Lung (tissue), 12 donors: ENCODE measurements around the gene BTBD16. TPM values are rescaled to one million over a fixed set of nuclear protein-coding genes. Genes with fewer than 3 reads are reported as not detected.
A peak's percentile ranks its signal among the peaks of the same experiment; 100 is the strongest.

Source experiments
- ATAC-seq: fragments of 200-7000 bp; cut with Tn5 transposase; one replicate; pipeline ENCODE4 v1.9.1; 2020; ENCODE audit warnings: moderate number of reproducible peaks; ENCODE audit not compliant: insufficient read depth, low FRiP score
- DNase-seq, 3 donors: peaks; one replicate each; pipeline ENCODE4 v3.0.0-alpha.2; 2013 to 2017
- H3K27ac ChIP-seq, 2 donors: one replicate each; pipeline ENCODE4 v1.5.1; 2013; ENCODE audit warnings: mild to moderate bottlenecking in 2 of 2, moderate library complexity in 2 of 2, control low read depth in 1 of 2, inconsistent platforms in 1 of 2, low read depth in 1 of 2, low read length in 1 of 2
- H3K27me3 ChIP-seq, 3 donors: one replicate each; pipeline ENCODE4 v1.5.1; 2013; ENCODE audit warnings: low read length in 2 of 3; ENCODE audit not compliant: control insufficient read depth in 3 of 3, insufficient read depth in 3 of 3
- H3K36me3 ChIP-seq, 4 donors: one replicate each; pipeline ENCODE4 v1.5.1; 2013; ENCODE audit warnings: low read length in 4 of 4, mild to moderate bottlenecking in 1 of 4, moderate library complexity in 1 of 4; ENCODE audit not compliant: control insufficient read depth in 4 of 4, insufficient read depth in 4 of 4
- H3K4me1 ChIP-seq, 5 donors: one replicate each; pipeline ENCODE4 v1.5.1; 2013; ENCODE audit warnings: low read length in 5 of 5, mild to moderate bottlenecking in 2 of 5, moderate library complexity in 1 of 5; ENCODE audit not compliant: control insufficient read depth in 5 of 5, insufficient read depth in 5 of 5
- H3K4me3 ChIP-seq: one replicate; pipeline ENCODE4 v1.5.1; 2013; ENCODE audit warnings: mild to moderate bottlenecking, control low read depth, moderate library complexity
- H3K9ac ChIP-seq, 2 donors: one replicate each; pipeline ENCODE4 v1.5.1; 2013; ENCODE audit warnings: low read length in 2 of 2, control low read depth in 1 of 2; ENCODE audit not compliant: insufficient read depth in 1 of 2
- H3K9me3 ChIP-seq, 4 donors: one replicate each; pipeline ENCODE4 v1.5.1; 2013; ENCODE audit warnings: low read length in 3 of 4, mild to moderate bottlenecking in 1 of 4, moderate library complexity in 1 of 4; ENCODE audit not compliant: control insufficient read depth in 4 of 4, insufficient read depth in 3 of 4
- CTCF ChIP-seq: IDR thresholded peaks from 2 replicates; pipeline ENCODE4 v1.5.1; 2012; ENCODE audit warnings: mild to moderate bottlenecking; ENCODE audit errors: control extremely low read depth, extremely low read depth
- WGBS, 2 donors: extraction: QIAGEN DNeasy Blood & Tissue Kit; methylation state at CpG; one replicate each; pipeline ENCODE4 v1.1.7; 2013; 5-methylcytosine and 5-hydroxymethylcytosine counted together
- polyA plus RNA-seq, 2 donors: library from polyadenylated mRNA; stranded (reverse); fragments of 200-250 nt; gene quantifications; one replicate each; pipeline ENCODE4 v1.2.1, GENCODE V29; 2013
- total RNA-seq, 2 donors: library from RNA; depleted of rRNA in 1 of 2; stranded (reverse); fragments of >200 nt in 1 of 2; gene quantifications; one replicate each; pipeline ENCODE4 v1.2.1, GENCODE V29; 2014 to 2021
- donor health status: control.
- donor health status: control.
- donor health status: Bipolar disorder and iron deficiency.
- donor health status: healthy.
- donor health status: DM: yes; HTN: yes; CAD: no.

The BTBD16 gene
- total and polyA plus RNA-seq, 4 donors: 0.03 to 0.73 (median 0.67) TPM; not detected in 1

GRCh38 chr10:122363722-122364463, 92.8 kb downstream of the BTBD16 start:
- ATAC-seq: peak; percentile 38
- no peaks in the 10 kb centered on the region for H3K36me3 ChIP-seq
- no peak for DNase-seq
- WGBS, 2 donors: 56 to 78% methylated on average over 6 of the region's 6 CpGs
- TF ChIP-seq CTCF: no peak
- H3K9me3 ChIP-seq: peaks cover 0 to 2% (median under 1%) of the 10 kb centered on the region in 4 donors
- H3K27ac ChIP-seq: peak overlapping the region in 1 of 2 donors; percentile 57
- no peak overlapping the region for H3K4me3 ChIP-seq
- no peaks in the 10 kb centered on the region for H3K27me3 ChIP-seq
- no peak overlapping the region for H3K9ac ChIP-seq
- peaks cover 0 to 3% (median 0%) of the 10 kb centered on the region in 5 donors for H3K4me1 ChIP-seq

DNA sequence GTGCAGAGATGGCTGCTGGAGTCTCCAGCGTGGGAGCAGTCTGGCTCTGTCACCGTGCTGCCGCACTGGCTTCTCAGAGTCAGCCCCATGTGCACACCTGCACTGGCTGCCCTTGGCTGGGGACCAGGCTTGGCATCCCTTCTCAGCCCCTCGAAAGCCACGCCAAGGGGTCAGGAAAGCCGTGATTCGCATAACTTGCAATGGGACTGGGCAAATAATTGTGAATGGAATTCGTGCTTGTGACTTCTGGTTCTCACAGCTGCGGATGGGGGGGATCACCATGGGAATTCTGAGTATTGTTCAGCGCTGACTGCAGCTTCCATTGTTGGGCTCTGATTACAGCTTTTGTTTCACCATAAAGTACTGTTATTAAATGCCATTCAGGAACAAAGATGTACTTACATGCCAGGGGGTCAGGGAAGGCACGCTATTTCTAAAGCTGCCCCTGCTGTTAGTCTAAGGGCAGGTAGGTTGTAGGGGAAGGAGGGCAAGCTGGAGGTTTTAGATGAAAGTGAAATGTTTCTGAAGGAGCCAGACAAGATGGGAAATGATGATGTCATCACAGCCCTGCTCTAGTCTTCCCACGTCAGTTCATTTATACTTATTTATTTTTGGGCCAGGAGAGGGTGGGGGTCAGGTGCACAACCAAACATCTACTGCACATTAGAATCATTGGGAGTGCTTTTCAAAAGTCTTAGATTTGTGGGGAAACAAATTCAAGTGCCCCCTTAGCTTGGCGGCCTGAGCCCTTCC, 97.6 kb downstream of the BTBD16 start:
- DNase-seq (peak; percentile 9 to 42 (median 28)), ATAC-seq (no peak)
- no peaks in the 10 kb centered on the region for H3K27me3 ChIP-seq
- 59 to 68% methylated on average over 13 of the region's 13 CpGs for WGBS, 2 donors
- peaks cover 0 to 2% (median 0%) of the 10 kb centered on the region in 4 donors for H3K9me3 ChIP-seq
- no peak overlapping the region for H3K27ac ChIP-seq
- H3K9ac ChIP-seq: no peak overlapping the region
- H3K36me3 ChIP-seq: no peaks in the 10 kb centered on the region
- H3K4me3 ChIP-seq: no peak overlapping the region
- TF ChIP-seq CTCF: no peak
- peaks cover 0 to 9% (median 2%) of the 10 kb centered on the region in 5 donors for H3K4me1 ChIP-seq

DNA sequence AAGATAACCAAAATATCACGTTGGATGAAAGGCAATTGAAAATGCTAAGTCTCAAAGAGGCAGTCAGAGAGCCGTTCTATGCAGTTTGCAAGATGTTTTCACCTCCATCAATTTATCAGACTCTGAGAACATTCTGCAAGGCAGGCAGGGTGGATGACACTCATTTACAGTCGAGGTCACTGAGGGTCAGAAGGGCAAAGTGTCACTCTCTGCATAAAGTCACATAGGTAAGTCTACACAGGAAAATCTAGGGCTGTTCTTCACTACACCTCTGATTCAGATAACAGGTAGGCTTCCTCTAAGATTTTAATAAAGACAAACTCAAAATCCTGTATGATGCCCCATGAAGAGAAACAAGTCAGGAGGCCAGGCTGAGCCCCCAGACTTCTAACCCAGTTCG, 102.0 kb downstream of the BTBD16 start:
- DNase-seq: no peak
- 63 to 79% methylated on average over 4 of the region's 4 CpGs for WGBS, 2 donors
- H3K9me3 ChIP-seq: peaks cover 0 to 2% (median 0%) of the 10 kb centered on the region in 4 donors
- H3K27ac ChIP-seq: peak overlapping the region in 1 of 2 donors; percentile 79
- no peaks in the 10 kb centered on the region for H3K27me3 ChIP-seq
- TF ChIP-seq CTCF: no peak
- ATAC-seq: no peak
- no peak overlapping the region for H3K9ac ChIP-seq
- no peak overlapping the region for H3K4me3 ChIP-seq
- no peaks in the 10 kb centered on the region for H3K36me3 ChIP-seq
- peaks cover 0 to 9% (median 2%) of the 10 kb centered on the region in 5 donors for H3K4me1 ChIP-seq
